Pancreas (tissue), 10 donors: ENCODE measurements around the gene TSKS. TPM values are rescaled to one million over a fixed set of nuclear protein-coding genes. Genes with fewer than 3 reads are reported as not detected.

Experiments
- ATAC-seq, 4 donors: fragments of 200-7000 bp; cut with Tn5 transposase; one replicate each; pipeline versions ENCODE4 v1.8.0 to v1.9.1; 2020; ENCODE audit warnings: mild to moderate bottlenecking in 4 of 4, moderate library complexity in 4 of 4
- DNase-seq, 6 donors: peaks; one replicate each; pipeline ENCODE4 v3.0.0-alpha.2; 2020
- FAIRE-seq: peaks from 2 replicates; lab custom pipeline; 2012; peaks lifted over from hg19 to GRCh38; lab: Jason Lieb, UNC
- H3K27ac ChIP-seq, 4 donors: fragments of 200-600 bp; sonication (generic); 1 replicate in 3 of 4; 2 replicates in 1 of 4; pipeline versions ENCODE4 v1.5.0 to v1.8.0; 2020
- H3K27me3 ChIP-seq, 4 donors: fragments of 200-600 bp; one replicate each; pipeline ENCODE4 v1.8.0; 2021
- H3K36me3 ChIP-seq, 3 donors: fragments of 200-600 bp; sonication (generic) in 1 of 3; one replicate each; pipeline versions ENCODE4 v1.5.0 to v1.8.0; 2020 to 2021
- H3K4me1 ChIP-seq, 3 donors: fragments of 200-600 bp; one replicate each; pipeline ENCODE4 v1.8.0; 2021
- H3K4me3 ChIP-seq, 4 donors: fragments of 200-600 bp; sonication (generic) in 2 of 4; one replicate each; pipeline versions ENCODE4 v1.5.0 to v1.8.0; 2020 to 2021
- H3K9me3 ChIP-seq, 4 donors: fragments of 200-600 bp; one replicate each; pipeline ENCODE4 v1.8.0; 2021
- WGBS, 2 donors: extraction: QIAGEN DNeasy Blood & Tissue Kit; methylation state at CpG; one replicate each; pipeline ENCODE4 v1.1.7; 2013; 5-methylcytosine and 5-hydroxymethylcytosine counted together
- intact Hi-C, 3 donors: fragments of 100-400 bp; cut with DNase I; formaldehyde crosslinking; loops; one replicate each; pipeline versions ENCODE4 v1.11.1 to v1.14.2; 2022
- polyA plus RNA-seq, 2 donors: library from polyadenylated mRNA; stranded (reverse); fragments of 200-250 nt; gene quantifications; one replicate each; pipeline ENCODE4 v1.2.3, GENCODE V29; 2013
- total RNA-seq, 6 donors: library from RNA; stranded (reverse); fragmentation: NEBNext Ultra II Directional in 4 of 6; extraction: Animal tissue kit (Norgen Biotek cat#: 25700) in 4 of 6; gene quantifications; one replicate each; pipeline versions ENCODE4 v1.2.1 to v1.2.4, GENCODE V29; 2021 to 2023
- TF ChIP-seq, protein P1 (sequence below), 4 donors: fragments of 200-600 bp; sonication (generic) in 3 of 4; IDR thresholded peaks; one replicate each; pipeline versions ENCODE4 v1.5.0 to v1.8.0; 2021; ENCODE audit warnings: antibody characterized with exemption in 4 of 4
- donor health status: healthy with polysubstance abuse.
- donor health status: DM: no; HTN: no; CAD: no; lungs with moderate emphysema.
- donor health status: DM: no; HTN: no; CAD: no.
- donor health status: control.
- donor health status: control.
- donor health status: Bipolar disorder and iron deficiency.
- donor health status: DM: yes; HTN: yes; CAD: no.
- donor health status: DM: no; HTN: no; CAD: no.
- donor health status: DM: no; HTN: no; CAD: no.
- donor health status: DM: yes; HTN: yes; CAD: no.

TSKS gene
- total and polyA plus RNA-seq, 8 donors = 0.08 to 0.76 (median 0.34) TPM; not detected in 3

DNA sequence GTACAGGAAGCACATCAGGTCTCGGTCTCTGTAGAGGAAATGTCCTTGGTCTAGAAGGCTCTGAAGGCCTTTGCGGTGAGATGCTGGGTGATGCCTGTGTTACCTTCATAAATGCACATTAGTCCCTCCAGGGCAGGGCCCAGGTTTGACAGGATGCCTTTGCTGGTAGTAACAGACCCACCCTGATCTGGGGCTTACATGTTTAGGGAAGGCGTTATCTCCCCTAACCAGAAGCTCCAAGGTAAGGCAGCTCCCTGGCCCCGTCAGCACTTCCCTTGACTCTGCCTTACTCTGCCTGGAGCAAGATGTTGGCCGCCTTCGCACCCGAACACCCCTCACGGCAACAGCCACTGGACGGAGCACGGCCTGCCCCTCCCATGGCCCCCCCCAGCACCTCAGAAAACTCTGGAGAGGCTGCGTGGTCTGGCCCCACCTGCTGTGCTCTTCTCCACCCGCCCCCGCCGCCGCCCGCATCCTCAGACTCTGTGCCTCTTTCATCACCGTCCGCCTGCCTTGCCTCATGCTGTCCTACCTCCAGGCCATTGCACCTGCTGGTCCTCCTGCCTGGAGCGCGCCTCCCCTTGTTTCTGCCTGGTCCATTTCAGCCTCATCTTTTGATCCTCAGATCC lies 12.8 kb upstream of the TSKS start:
- no peaks in the 10 kb centered on the region for H3K36me3 ChIP-seq
- H3K4me3 ChIP-seq = no peak overlapping the region
- no peaks in the 10 kb centered on the region for H3K4me1 ChIP-seq
- no peaks in the 10 kb centered on the region for H3K9me3 ChIP-seq
- no peak for DNase-seq
- H3K27me3 ChIP-seq = no peaks in the 10 kb centered on the region
- intact Hi-C loops = no loop called here
- H3K27ac ChIP-seq = no peak overlapping the region
- FAIRE-seq = no peak
- 93 to 99% methylated on average over 20 of the region's 20 CpGs for WGBS, 2 donors
- ATAC-seq = peak in 1 of 4 donors; percentile 14
- TF ChIP-seq, protein P1, sequence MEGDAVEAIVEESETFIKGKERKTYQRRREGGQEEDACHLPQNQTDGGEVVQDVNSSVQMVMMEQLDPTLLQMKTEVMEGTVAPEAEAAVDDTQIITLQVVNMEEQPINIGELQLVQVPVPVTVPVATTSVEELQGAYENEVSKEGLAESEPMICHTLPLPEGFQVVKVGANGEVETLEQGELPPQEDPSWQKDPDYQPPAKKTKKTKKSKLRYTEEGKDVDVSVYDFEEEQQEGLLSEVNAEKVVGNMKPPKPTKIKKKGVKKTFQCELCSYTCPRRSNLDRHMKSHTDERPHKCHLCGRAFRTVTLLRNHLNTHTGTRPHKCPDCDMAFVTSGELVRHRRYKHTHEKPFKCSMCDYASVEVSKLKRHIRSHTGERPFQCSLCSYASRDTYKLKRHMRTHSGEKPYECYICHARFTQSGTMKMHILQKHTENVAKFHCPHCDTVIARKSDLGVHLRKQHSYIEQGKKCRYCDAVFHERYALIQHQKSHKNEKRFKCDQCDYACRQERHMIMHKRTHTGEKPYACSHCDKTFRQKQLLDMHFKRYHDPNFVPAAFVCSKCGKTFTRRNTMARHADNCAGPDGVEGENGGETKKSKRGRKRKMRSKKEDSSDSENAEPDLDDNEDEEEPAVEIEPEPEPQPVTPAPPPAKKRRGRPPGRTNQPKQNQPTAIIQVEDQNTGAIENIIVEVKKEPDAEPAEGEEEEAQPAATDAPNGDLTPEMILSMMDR (IDR thresholded peaks at IDR 0.05) = no peak

DNA sequence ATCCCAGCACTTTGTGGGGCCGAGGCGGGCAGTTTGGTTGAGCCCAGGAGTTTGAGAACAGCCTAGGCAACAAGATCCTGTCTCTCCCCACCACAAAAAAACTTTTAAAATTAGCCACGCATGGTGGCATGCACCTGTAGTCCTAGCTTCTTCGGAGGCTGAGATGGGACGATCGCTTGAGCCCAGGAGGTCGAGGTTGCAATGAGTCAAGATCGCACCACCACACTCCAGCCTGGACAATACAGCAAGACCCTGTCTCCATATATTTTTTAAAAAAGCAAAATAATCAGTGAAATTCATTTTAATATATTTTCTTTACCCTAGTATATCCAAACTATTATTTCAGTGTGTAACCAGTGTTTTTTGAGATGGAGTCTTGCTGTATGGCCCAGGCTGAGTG lies 11.9 kb upstream of the TSKS start:
- ATAC-seq = no peak
- FAIRE-seq = no peak
- DNase-seq = no peak
- Histone ChIP-seq H3K27me3 (no peaks in the 10 kb centered on the region), H3K36me3 (no peaks in the 10 kb centered on the region), H3K9me3 (no peaks in the 10 kb centered on the region), H3K4me3 (no peak overlapping the region), H3K27ac (no peak overlapping the region), H3K4me1 (no peaks in the 10 kb centered on the region)
- 95 to 97% methylated on average over 8 of the region's 8 CpGs for WGBS, 2 donors
- TF ChIP-seq, protein P1 (IDR thresholded peaks at IDR 0.05) = no peak
- intact Hi-C loops = no loop called here

DNA sequence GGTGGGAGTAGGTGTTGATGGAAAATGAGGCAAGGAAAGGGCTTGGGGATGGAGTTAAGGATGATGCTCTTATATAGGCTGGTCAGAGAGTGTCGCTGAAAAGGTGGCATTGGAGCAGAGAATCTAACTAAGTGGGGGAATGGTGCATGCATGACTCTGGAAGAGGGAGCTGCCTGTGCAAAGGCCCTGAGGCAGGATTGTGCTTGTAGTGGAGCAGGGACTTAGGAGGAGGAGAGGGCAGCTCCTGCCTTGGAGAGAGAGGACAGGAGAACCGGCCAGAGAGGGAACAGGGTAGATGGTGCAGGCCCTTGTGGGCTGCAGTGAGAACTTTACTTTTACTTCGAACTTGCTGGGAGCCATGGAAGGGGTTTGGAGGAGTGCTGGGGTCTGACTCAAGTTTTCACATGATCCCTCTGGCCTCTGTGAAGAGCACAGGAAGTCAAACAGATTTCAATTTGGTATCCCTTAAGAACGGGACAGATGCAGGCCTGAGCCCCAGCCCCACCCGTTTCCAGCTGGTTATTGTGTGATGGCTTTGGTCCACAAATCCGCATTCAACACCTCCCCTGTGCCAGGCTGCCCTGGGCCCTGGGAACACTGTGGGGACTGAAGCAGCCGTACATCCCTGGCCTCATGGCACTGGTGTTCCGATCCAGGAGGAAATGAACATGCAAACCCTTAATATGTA lies 10.7 kb upstream of the TSKS start:
- no peak for DNase-seq
- Histone ChIP-seq H3K4me1 (no peaks in the 10 kb centered on the region), H3K4me3 (no peak overlapping the region), H3K36me3 (no peaks in the 10 kb centered on the region), H3K27ac (no peak overlapping the region), H3K9me3 (no peaks in the 10 kb centered on the region), H3K27me3 (no peaks in the 10 kb centered on the region)
- WGBS, 2 donors = 82 to 88% methylated on average over 8 of the region's 8 CpGs
- intact Hi-C loops = no loop called here
- TF ChIP-seq, protein P1 (IDR thresholded peaks at IDR 0.05) = no peak
- FAIRE-seq = no peak
- no peak for ATAC-seq

DNA sequence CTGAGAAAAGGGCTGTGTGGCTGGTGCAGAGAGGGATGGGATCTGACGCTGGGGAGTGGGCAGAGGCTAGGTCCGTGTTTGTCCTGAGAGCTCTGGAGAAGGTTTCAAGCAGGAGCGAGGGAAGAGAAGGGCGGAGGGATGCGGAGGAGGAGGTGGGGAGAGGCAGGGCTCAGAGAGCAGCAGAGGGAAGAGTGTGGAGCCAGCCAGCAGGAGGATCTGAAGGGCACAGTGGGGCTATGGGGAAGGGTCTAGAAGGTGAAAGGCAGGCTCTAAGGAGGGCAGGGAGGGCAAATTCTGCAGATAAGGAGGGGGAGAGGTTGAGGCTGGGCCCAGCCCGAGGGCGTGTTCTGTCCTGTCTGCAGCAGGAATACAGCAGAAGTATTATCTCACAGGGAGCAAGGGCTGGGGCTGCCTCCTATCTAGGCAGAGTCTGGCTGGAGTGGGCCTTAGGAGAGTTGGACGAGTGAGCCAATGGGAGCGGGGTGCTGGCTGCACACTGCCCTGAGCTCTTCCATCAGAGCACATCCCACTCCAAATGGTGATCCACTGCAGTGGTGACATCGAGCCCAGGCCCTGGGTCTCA lies 9.8 kb upstream of the TSKS start:
- intact Hi-C loops = no loop called here
- TF ChIP-seq, protein P1 (IDR thresholded peaks at IDR 0.05) = no peak
- DNase-seq = no peak
- H3K4me1 ChIP-seq = peaks cover 0 to 6% (median 0%) of the 10 kb centered on the region in 3 donors
- no peaks in the 10 kb centered on the region for H3K27me3 ChIP-seq
- WGBS, 2 donors = 90 to 91% methylated on average over 10 of the region's 10 CpGs
- no peak for FAIRE-seq
- ATAC-seq = no peak
- no peak overlapping the region for H3K27ac ChIP-seq
- H3K36me3 ChIP-seq = no peaks in the 10 kb centered on the region
- no peak overlapping the region for H3K4me3 ChIP-seq
- no peaks in the 10 kb centered on the region for H3K9me3 ChIP-seq
